Measurements from ENCODE around the gene ATP5ME. TPM values are rescaled to one million over a fixed set of nuclear protein-coding genes. Genes with fewer than 3 reads are reported as not detected.
"Not testable (repeated sequence)": the region's sequence is repeated elsewhere in the genome, so short reads cannot be mapped to it uniquely, and the experiment has no call there.

The ATP5ME gene
- polyA plus RNA-seq, 3 donors, result 221 to 338 (median 268) TPM

DNA sequence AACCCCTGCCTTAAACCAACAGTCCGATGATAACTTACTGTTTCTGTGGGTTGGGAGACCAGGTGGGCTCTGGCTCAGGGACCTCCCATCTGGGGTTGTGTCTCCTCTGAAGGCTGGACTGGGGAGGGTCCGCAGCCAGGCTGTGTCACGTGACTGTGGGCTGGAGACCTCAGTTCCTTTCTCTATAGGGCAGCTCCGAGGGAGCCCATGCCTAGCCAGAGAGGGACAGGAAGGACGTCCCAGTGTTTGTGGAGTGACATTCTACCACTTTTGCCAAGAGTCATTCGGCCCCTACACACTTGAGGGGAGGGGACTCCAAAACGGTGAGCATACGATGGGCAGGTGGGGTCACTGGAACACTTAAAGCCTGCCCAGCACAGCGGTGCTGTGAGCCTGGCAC, 36.0 kb upstream of the ATP5ME start:
- DNase-seq, result no peak

DNA sequence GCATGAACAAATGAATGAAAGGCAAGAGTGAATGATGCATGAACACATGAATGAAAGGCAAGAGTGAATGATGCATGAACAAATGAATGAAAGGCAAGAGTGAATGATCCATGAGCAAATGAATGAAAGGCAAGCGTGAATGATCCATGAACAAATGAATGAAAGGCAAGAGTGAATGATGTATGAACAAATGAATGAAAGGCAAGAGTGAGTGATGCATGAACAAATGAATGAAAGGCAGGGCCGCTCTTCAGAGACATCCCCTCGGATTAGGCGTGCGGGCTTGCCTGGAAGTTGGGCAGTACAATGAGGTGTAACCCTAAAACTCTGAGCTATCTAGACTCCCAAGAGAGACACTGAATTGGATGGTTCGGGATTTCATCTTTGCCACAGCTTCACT, 35.3 kb upstream of the ATP5ME start:
- no peak for DNase-seq

DNA sequence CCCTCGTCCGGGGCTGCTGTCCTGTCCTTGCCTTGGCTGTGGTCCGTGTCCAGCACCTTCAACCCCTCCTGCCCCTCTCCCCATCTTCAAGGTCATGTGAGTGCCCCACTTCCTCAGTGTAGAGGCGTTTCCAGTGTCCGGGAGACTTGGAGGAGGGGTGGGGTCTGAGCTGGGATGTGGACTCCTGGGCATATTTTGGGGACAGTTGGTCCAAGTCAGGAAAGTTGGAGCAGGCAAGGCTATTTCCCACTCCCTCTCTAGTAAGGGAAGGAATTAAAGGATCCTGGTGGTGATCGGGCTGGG, 34.5 kb upstream of the ATP5ME start:
- DNase-seq, result no peak

DNA sequence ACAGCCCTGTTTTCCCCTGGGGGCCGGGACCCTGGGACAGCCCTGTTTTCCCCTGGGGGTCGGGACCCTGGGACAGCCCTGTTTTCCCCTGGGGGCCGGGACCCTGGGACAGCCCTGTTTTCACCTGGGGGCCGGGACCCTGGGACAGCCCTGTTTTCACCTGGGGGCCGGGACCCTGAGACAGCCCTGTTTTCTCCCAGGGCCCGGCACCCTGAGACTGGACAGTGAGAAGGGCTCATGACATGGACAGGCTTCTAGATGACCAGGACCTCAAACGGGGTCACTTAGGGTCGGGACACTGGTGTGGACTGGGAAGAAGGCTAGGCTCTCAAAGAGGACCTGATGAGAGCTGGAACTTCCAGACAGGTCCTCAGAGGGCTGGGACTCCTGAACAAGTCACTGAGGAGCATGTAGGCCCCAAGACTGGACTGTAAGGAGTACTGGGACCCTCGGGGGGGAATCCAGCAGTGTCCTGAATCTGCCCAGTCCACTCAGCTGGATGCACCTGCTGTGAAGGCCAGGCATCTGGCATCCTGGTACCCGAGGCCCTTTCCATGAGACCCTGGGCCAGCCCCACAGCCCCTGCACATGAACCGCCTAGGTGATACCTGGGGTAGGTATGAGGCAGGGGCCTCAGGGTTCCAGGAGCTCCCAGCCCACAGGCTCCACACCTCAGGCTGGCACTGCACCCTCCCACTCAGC, 34.0 kb upstream of the ATP5ME start:
- no peak for DNase-seq

DNA sequence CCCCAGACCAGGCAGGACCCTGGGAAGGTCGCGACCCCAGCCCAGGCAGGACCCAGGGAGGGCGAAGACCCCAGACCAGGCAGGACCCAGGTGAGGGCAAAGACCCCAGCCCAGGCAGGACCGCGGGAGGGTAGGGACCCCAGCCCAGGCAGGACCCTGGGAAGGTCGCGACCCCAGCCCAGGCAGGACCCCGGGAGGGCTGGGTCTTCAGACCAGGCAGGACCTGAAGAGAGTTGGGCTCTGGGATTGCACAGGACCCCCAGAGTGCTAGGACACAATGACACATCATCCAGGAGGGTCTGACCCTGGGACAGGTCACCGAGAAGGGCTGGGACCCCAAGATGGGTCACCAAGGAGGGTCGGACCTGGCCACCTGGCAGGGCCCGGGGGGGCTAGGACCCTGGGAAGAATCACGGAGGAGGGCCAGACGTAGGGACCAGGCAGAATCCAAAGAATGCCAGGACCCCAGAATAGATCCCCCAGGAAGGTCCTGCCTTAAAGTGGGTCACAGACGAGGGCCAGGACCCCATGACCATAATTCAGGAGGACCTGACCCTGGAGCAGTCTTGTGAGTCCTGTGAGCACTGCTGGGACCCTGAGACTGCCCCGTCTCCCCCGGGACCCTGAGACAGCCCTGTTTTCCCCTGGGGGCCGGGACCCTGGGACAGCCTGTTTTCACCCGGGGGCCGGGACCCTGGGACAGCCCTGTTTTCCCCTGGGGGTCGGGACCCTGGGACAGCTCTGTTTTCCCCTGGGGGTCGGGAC, 32.9 kb upstream of the ATP5ME start:
- no peak for DNase-seq

DNA sequence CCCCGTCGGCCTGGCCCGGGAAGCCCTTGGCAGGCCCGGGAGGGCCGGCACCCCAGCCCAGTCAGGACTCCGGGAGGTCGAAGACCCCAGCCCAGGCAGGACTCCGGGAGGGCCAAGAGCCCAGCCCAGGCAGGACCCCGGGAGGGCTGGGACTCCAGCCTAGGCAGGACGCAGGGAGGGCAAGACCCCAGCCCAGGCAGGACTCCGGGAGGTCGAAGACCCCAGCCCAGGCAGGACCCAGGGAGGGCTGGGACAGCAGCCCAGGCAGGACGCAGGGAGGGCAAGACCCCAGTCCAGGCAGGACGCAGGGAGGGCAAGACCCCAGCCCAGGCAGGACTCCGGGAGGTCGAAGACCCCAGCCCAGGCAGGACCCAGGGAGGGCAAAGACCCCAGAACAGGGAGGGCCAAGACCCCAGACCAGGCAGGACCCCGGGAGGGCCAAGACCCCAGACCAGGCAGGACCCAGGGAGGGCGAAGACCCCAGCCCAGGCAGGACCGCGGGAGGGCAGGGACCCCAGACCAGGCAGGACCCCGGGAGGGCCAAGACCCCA, 32.1 kb upstream of the ATP5ME start:
- DNase-seq, result not testable (repeated sequence)

DNA sequence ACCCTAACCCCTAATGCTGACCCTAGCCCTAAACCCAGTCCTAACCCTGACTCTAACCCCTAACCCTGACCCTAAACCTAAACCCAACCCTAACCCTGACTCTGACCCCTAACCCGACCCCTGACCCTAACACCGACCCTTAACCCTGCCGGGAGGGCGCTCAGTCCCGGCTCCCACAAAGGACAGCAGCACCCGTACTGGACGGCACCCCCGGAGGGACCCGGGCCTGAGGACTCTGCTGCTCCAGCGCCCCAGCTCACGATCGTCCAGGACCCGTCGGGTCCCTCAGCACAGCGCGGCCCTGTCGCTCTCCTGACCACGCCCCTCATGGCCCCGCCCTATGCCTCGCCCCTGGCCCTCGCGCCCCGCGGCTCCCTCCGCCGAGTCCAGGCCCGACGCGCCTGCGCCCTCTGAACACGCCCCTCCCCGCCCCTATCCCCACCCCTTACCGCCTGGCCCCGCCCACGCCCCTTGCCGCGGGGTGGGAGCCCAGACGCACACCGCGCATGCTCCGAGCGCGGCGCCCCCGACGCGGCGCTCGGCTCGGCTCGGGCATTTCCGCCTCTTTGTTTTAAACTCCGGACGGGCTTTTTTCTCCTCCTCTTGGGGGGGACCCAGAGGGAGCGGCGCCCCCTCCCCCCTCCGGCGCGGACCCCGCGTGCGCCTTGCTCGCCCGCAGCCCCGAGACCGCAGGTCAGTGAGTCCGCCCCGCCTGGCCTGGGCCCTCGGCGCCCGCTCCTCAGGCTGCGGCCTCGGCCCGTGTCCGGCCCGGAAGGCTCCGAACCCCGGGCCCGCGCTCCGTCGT, 31.4 kb upstream of the ATP5ME start, which contains the start of gene PCGF3:
PCGF3 (plus strand) TSS at position 555 of the 805 bp plus-strand sequence. CDS start 27,849 bp downstream, outside the sequence.
- peak; percentile 94 for DNase-seq

DNA sequence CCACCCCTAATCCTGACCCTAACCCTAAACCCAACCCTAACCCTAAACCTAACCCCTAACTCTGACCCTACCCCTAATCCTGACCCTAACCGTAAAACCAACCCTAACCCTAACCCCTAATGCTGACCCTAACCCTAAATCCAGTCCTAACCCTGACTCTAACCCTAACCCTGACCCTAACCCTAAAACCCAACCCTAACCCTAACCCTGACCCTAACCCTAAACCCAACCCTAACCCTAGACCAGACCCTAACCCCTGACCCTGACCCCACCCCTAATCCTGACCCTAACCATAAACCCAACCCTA, 30.8 kb upstream of the ATP5ME start:
- DNase-seq, result no peak

DNA sequence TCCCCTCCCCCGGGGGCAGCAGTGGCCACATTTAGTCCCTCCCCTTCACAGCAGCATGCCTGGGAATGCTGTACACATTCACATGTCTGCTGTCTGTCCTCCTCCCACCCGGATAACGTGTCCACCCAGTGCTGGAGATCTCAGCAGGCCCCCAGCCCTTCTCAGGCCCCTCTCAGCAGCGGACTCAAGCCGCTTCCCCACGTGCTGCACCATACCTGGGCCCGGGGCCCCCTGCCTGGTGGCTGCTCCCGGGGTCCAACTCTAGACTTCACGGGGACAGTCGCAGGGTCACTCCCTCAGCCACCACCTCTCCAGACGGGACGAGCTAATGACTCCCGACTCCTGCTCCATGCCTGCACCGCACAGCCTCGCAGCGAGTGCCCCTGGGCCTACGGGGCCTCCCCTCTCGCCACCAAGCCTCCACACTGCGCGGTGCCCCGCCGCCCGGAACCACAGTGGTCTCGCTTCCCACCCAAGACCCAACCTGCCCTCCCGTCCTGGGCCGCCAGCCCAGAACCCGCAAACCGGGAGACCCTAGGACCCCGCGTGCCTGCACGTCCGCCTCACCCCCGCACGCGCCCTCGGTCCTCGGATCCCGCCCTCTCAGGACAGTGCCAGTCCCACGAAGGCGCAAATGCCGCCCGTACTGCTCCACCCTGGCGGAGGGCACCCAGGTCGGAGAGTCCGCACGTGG, 30.3 kb upstream of the ATP5ME start:
- DNase-seq, result no peak

DNA sequence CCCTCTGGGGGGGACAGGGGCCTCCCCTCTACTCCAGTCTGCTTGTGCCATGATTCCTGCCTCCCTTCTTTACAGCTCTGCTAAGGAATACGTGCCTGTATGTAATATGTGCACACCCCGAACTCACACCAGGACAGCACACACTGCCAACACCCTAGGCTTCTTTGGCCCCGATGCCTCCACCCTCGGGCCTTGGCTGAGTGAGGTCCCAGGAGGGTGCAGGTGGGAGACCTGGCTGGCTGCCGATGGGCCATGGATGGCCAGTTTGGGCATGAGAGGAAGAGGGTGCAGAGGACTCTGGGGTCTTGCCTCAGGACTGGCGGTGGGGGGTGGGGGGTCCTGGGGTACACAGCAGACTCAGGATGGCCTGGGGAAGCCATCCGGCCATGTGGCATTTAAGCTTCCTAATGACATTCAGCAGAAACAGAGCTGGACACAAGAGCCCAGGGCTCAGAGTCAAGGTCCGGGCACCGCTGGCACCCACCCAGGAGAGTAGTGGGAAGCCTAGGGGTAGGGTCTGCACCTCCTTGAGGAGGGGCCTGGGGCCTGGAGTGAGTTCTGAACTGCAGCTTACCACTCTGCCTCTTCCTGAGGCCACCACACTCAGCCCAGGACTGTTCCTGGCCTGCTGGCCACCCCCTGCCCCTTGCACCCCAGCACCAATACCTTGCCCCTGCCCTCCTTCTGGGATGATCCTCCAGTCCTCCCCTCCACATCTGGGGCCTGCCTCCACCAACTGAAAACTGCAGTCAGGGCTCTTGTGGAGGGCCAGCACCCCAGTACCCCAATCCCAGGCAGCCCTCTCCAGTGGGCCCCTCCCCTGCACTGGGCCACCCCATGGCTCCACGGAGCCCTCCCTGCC, 29.5 kb upstream of the ATP5ME start:
- DNase-seq, result no peak

DNA sequence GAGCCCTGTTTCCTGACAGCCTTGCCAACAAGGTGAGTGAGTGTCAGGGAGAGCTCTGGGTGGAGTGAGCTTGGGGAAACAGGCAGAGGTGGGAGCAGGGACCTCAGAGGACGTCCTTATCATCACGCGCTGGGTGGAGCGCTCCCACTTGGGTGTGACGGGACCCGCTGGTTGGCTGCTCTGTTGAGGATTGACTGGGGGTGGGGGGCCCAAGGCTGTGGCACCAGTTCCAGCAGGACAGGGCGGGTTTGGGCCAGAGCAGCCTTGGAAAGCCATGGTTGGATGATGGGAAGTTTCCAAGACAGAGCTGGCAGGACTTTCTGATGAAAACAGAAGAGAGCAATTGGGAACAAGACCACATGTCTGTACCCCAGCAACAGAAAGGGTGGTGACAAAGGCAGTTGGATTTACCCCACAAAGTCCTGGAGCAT, 28.6 kb upstream of the ATP5ME start:
- DNase-seq, result no peak

DNA sequence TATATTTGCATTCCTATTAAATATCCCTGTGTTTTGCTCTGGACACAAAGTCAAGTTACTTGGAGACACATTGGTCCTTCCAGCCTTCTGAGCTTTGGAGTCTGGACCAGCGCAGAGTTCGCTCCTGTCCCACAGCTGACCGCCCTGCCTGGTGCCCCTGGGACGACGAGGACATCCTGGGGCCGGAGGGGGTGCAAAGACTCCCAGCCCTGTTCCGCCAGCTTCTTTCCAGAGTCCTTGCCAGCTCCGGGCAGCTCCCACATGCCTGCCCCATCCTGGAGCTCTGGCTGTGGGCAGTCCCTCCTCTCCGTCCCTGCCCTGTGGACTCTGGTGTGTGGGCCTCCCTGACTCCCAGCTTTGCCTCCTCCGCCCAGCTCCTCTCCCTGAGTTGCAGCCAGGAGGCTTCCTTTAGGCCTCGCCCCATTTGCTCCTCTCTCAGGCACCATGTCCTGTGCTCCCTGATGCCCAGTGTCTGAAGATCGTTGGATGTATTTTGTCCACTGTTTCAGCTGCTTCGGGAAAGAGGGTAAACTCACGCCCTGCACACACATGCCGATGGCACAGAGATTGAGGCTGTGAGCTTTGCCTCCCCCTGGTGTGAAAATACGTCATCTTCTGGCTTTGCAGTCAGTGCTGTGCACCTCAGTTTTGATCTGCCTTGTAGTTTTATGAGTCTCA, 26.6 kb upstream of the ATP5ME start:
- DNase-seq, result no peak

DNA sequence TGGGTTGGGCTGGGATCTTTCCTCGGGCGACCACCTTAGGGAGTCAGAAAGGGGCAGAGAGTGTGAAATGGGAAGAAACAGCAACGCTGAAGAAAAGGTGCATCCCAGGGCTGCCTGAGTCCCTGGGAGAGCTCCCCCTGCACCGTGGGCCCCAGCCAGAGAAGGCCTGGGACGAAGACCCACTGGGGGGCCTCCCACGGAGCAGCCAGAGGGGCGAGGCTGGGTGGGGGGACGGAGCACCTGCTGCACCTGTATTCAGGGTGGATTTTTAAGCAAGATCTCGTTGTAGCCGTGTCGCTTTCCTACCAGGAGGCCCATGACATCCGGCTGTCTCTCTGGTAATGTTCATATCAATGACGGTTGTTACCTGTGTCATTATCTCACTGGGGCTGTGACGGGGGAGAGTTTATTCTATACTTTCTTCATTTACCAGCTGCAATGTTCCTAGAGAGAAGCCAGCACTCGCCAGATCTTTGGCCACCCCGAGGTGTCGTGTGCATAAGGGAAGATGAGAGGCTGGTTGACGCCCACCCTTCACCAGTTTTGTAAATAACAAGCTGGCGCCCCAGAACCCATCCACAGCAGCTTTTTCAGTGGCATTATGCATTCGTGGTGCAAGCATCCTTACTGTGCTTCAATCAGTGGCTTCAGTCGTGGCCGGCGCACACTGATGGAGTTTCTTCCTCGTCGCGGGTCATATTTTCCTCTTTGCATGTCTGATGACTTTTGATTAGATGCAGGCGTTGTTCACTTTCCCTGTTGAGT, 25.9 kb upstream of the ATP5ME start:
- no peak for DNase-seq

DNA sequence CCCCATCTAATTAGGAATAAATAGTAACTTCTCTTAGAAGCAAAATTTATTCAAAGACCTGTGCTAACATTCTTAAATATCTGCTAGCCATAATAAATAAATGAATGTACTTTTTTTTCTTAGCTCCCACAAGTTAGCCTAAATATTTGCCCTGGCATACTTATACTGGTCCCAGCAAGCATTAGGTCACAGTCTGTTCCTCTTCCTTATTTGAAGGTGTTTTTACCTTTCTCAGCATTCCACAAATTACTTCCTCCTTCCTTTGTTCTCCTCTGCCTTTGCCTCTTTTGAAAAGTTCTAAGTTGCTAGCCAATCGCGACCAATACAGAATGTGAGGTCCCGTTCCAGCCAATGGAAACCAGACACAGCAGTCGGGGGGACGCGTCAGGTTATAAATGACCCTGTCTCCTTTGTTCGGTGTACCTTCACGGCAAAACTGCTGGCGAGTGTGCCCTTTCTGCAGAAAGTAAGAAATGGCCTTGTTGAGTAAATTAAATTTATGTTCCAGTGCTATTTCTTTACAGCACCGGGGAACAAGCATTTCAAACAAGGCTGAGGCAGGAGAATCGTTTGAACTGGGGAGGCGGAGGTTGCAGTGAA, 20.4 kb upstream of the ATP5ME start:
- not testable (repeated sequence) for DNase-seq

DNA sequence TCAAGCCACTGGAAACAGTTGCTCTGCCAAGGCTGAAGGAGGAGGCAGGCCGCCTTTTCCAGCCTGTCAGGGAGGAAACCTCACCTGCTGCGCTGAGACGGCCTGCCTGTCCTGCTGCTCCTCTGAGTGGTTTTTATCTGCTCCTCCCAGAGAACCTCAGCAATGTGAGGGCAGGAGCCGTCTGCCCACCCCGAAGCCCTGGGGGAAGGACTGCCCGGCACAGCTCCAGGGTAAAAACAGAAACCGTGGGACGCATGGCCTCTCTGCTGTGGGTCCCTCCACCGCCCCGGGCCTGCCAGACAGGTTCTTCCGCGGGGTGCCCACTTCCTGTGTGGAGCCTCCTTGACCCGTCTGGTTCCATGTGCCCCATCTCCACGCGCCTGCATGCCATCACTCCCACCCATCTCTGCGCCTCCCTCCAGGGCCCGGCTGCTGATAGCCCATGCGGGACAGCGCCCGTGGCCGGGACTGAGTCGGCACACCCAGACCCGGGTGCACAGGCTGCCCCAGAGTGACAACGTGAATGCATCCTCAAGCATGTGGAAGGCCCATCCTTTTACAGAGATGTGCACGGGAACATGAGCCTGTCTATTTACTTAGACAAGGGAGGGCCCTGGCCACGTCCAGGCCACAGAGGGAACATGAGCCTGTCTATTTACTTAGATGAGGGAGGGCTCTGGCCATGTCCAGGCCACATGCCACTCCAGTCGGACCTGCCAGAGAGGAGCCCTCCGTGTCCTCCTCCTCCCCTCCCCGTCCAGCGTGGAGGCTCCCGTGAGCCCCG, 18.9 kb upstream of the ATP5ME start:
- DNase-seq, result no peak

DNA sequence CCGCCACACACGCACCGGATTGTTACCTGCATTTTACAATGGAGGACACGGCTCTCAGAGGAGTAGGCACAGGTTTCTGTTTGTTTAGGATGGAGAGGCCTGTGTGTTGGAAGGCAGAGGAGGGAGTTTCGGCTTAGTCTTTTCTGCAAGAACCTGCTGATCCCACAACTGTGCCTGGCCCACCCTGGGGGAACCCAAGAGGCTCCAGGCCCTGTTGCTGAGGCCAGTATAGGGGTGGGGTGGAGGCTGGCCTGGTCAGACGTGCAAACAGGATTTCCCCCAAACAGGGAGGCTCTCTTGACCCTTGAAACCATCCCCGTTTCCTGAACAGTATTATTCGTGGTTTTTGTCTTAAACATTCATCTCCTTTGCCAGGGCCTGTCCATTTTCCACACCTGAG, 15.6 kb upstream of the ATP5ME start:
- DNase-seq, result no peak

DNA sequence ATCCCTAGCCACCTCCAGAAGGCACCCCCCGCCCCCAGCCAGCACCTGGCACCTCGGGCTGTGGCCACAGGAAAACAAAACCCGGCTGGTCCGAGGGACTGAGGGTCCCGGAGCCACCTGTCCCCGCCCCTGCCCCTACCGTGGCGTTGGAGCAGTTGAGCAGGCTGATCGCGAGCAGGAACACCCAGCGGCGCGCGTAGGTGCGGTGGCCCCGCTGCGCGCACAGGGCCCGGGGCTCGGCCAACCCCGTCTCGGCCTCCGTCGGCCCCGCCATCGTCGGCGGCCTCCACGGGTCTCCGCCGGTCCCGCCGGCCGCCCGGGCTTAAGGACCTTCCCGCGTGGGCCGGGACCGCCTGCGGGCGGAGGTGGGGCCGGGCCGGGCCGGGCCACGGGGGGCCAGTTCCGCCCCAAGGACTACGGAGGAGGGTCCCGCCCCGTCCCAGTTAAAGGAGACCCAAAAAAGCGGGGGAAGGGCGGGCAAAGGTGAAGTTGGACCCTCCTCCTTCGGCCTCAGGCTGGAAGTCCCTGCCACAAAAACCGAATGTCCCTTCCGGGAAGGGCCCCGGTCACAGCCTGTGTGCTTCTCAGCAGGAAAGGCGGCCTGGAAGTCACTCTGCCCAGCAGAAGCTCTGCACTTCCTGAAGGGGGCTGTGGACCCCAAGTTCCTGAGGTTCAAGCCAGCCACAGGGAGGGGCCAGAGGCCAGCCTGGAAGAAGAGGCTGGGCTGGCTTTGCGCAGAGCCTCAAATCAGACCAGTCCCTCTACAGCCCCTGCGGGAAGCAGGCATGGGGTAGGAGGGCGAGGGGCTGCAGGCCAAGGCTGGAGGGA, 15.0 kb upstream of the ATP5ME start, which contains the start of gene SLC49A3:
SLC49A3 (minus strand) TSS at position 298 of the 828 bp plus-strand sequence; CDS start at position 274, 24 bp downstream.
- no peak for DNase-seq

Measured in renal pelvis (tissue), 4 donors.